HepG2 (cell line): ENCODE results near the gene HEATR5B. TPM values are rescaled to one million over a fixed set of nuclear protein-coding genes. Genes with fewer than 3 reads are reported as not detected.

Source experiments
- AKAP8 ChIP-seq: sonication (generic); formaldehyde crosslinking; IDR thresholded peaks from 2 replicates; pipeline ENCODE4 v1.5.1; 2020; ENCODE audit warnings: mild to moderate bottlenecking, missing genetic modification reagents
- CEBPB ChIP-seq: IDR thresholded peaks from 2 replicates; pipeline ENCODE4 v1.6.1; 2011; ENCODE audit warnings: low read depth, low read length, improper control_type of control experiment, borderline replicate concordance
- KAT8 ChIP-seq: IDR thresholded peaks from 2 replicates; pipeline ENCODE4 v1.6.1; 2016; ENCODE audit warnings: missing genetic modification reagents, missing compliant biosample characterization
- PHF8 ChIP-seq: sonication (generic); formaldehyde crosslinking; IDR thresholded peaks from 2 replicates; pipeline ENCODE4 v1.5.0; 2020; ENCODE audit warnings: missing genetic modification reagents
- TFDP2 ChIP-seq: sonication (generic); formaldehyde crosslinking; IDR thresholded peaks from 2 replicates; pipeline ENCODE4 v1.4.0; 2020; ENCODE audit warnings: missing genetic modification reagents
- ZFP36L1 ChIP-seq: sonication (generic); formaldehyde crosslinking; IDR thresholded peaks from 2 replicates; pipeline ENCODE4 v1.8.0; 2022; ENCODE audit warnings: mild to moderate bottlenecking, missing genetic modification reagents, moderate library complexity
- ZFP91 ChIP-seq: sonication (generic); formaldehyde crosslinking; IDR thresholded peaks from 2 replicates; pipeline ENCODE4 v1.9.0; 2022; ENCODE audit warnings: missing genetic modification reagents, mild to moderate bottlenecking, borderline replicate concordance
- ZHX1 ChIP-seq: sonication (generic); formaldehyde crosslinking; IDR thresholded peaks from 2 replicates; pipeline ENCODE4 v1.8.1; 2022; ENCODE audit warnings: low read depth, mild to moderate bottlenecking, missing genetic modification reagents
- ZHX2 ChIP-seq, 2 experiments: sonication (generic) in 1 of 2; formaldehyde crosslinking in 1 of 2; IDR thresholded peaks; 2 replicates each; pipeline versions ENCODE4 v1.6.1 to v1.9.0; 2014 to 2022; ENCODE audit warnings: antibody characterized with exemption in 1 of 2, borderline replicate concordance in 1 of 2, inconsistent platforms in 1 of 2, low read depth in 1 of 2, missing genetic modification reagents in 1 of 2
- ZNF275 ChIP-seq: sonication (generic); formaldehyde crosslinking; IDR thresholded peaks from 2 replicates; pipeline ENCODE4 v1.8.0; 2022; ENCODE audit warnings: missing genetic modification reagents, mild to moderate bottlenecking, inconsistent platforms, borderline replicate concordance
- ZNF672 ChIP-seq: sonication (generic); formaldehyde crosslinking; IDR thresholded peaks from 2 replicates; pipeline ENCODE4 v1.8.1; 2022; ENCODE audit warnings: missing genetic modification reagents
- polyA plus RNA-seq, 8 experiments: library from polyadenylated mRNA; depleted of rRNA in 3 of 8; stranded (reverse) in 7 of 8; unstranded in 1 of 8; fragments of >200 nt; fragmentation: Illumina TruSeq in 4 of 8; extraction: Trizol in 4 of 8; gene quantifications; 2 replicates each; pipeline versions ENCODE4 v1.2.1 to v1.2.3, GENCODE V29; 2011 to 2016; ENCODE audit warnings: low read depth in 4 of 8, missing spikeins in 1 of 8, mixed read lengths in 1 of 8; ENCODE audit not compliant: insufficient read depth in 1 of 8
- total RNA-seq, 5 experiments: library from RNA; depleted of rRNA; stranded (reverse); fragments of >200 nt; fragmentation: Illumina TruSeq; extraction: Trizol; gene quantifications; 2 replicates each; pipeline ENCODE4 v1.2.3, GENCODE V29; 2016; ENCODE audit warnings: low read depth in 1 of 5

The HEATR5B gene
- total and polyA plus RNA-seq, 2 of the 13 experiments (the other 11 are each of a cell fraction or from before 2014, with no cell fraction given), result 12.7 to 16.3 TPM

GRCh38 chr2:36966370-36967235 lies 117.6 kb downstream of the HEATR5B start, which contains the start of gene STRN (continued):
- TF ChIP-seq ZHX2 (IDR thresholded peaks at IDR 0.05; ENCODE audit: low read depth) (0 out of 2 replicates have a peak, but pooled peaks have one; percentile 43), ZHX2 (CRISPR knock-in tag; IDR thresholded peaks at IDR 0.05; ENCODE audit: borderline replicate concordance) (no peak), ZFP91 (peak; percentile 78), ZNF672 (0 out of 2 replicates have a peak, but pooled peaks have one; percentile 65), KAT8 (CRISPR knock-in tag) (peak; percentile 52; the same call in 1 of the 2 replicates), ZHX1 (CRISPR knock-in tag) (0 out of 2 replicates have a peak, but pooled peaks have one; percentile 17), CEBPB (no peak), TFDP2 (CRISPR knock-in tag) (peak; percentile 86), ZFP36L1 (CRISPR knock-in tag) (peak; percentile 22; the same call in 1 of the 2 replicates), AKAP8 (CRISPR knock-in tag) (peak; percentile 39), PHF8 (CRISPR knock-in tag) (peak; percentile 93), ZNF275 (CRISPR knock-in tag) (0 out of 2 replicates have a peak, but pooled peaks have one; percentile 30)
